Adrenal gland (tissue), 5 donors: Measurements from ENCODE around the gene ELOB.

Experiments used
- CTCF ChIP-seq, 6 experiments: fragments of 450-650 bp in 4 of 6; fragments of 200-600 bp in 2 of 6; sonication (generic) in 1 of 6; IDR thresholded peaks; 1 replicate in 5 of 6; 2 replicates in 1 of 6; pipeline versions ENCODE4 v1.5.1 to v1.8.0; 2016 to 2021; ENCODE audit warnings: antibody characterized with exemption in 6 of 6, mild to moderate bottlenecking in 2 of 6, moderate library complexity in 1 of 6
- POLR2A ChIP-seq, 2 donors: fragments of 450-650 bp; IDR thresholded peaks; one replicate each; pipeline ENCODE4 v1.6.1; 2017; ENCODE audit warnings: antibody characterized with exemption in 2 of 2, mild to moderate bottlenecking in 2 of 2, moderate library complexity in 1 of 2
- donor health status: DM: no; HTN: no; CAD: no.

DNA sequence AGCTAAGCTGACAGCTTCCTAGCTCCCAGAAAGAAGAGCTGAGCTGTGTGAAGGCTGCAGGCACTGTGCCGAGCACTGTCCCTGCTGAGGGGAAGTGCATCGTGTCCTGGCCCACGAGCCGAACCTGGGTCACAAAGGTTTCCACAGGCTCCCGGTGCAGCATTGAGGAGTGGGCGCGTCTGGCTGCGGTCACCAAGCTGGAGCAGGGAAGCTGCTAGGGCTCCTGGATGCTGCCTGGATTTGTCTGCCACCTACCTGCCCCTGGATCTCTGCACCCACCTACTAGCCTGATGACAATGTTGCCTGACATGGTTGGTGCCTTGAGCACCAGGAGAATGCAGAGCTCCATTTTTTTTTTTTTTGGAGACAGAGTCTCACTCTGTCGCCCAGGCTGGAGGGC lies 31.1 kb downstream of the ELOB start:
- TF ChIP-seq POLR2A (IDR thresholded peaks at IDR 0.05) (no peak), CTCF (IDR thresholded peaks at IDR 0.05) (no peak)
